Measurements from ENCODE around the gene FGF3.

DNA sequence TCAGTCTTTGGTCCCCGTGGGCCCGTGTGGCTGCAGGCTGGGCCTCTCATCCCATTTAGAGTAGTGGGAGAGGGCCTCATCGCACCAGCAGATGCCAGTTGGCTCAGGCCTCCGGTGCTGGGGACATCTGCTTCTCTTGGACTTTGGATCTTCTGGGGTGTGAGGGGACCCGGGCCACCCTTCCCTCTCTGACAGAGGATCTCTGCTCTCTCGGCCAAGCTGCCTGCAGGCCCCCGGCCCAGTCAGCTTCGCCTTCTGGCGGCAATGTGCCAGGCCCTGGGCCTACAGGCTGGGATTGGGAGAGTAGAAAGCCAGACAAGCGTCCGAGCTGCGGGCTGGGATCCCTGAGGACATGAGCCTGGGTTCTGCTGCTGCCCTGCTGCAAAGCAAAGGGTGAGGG lies 15.0 kb upstream of the FGF3 start:
- TF ChIP-seq CREB1 (IDR thresholded peaks at IDR 0.05; ENCODE audit: low read depth): no peak
- no peak for TF ChIP-seq RAD21 (IDR thresholded peaks at IDR 0.05; ENCODE audit: low read depth)
- TF ChIP-seq YY1 (IDR thresholded peaks at IDR 0.05; ENCODE audit: low read depth): no peak
- no peak for TF ChIP-seq CEBPB (IDR thresholded peaks at IDR 0.05)
- TF ChIP-seq NFIC (IDR thresholded peaks at IDR 0.05): no peak
